UCSD-AML1 (cell line): ENCODE data around the gene MTFMT.
"Not testable (repeated sequence)": the region's sequence is repeated elsewhere in the genome, so short reads cannot be mapped to it uniquely, and the experiment has no call there.

Experiments
- DNase-seq: peaks from one replicate; lab custom pipeline; 2025; ENCODE audit not compliant: unreplicated experiment; lab: John Stamatoyannopoulos, UW

MTFMT gene

GRCh38 chr15:65028921-65029735 lies at the start of gene MTFMT:
TSS of gene MTFMT (minus strand) at chr15:65029639. CDS start at chr15:65029613, 26 bp downstream.
- DNase-seq: peak; percentile 89

- no peak for DNase-seq
These were observed 48.5 kb upstream of the MTFMT start for GRCh38 chr15:65077981-65078352.

- no peak for DNase-seq
These were observed 48.0 kb upstream of the MTFMT start for GRCh38 chr15:65077291-65077980.

- no peak for DNase-seq
These were observed 47.2 kb upstream of the MTFMT start, which contains the start of gene KBTBD13 for GRCh38 chr15:65076486-65077290. TSS of gene KBTBD13 (plus strand) at chr15:65076746. CDS start at chr15:65076816, 70 bp downstream.

- not testable (repeated sequence) for DNase-seq
These were observed 46.4 kb upstream of the MTFMT start for GRCh38 chr15:65075607-65076395.

- DNase-seq: not testable (repeated sequence)
These were observed 45.5 kb upstream of the MTFMT start for GRCh38 chr15:65074946-65075345.

- DNase-seq: no peak
These were observed 43.2 kb upstream of the MTFMT start for GRCh38 chr15:65072617-65073016.

- peak; percentile 37 for DNase-seq
These were observed 42.6 kb upstream of the MTFMT start for GRCh38 chr15:65072027-65072426.

- no peak for DNase-seq
These were observed 42.0 kb upstream of the MTFMT start for GRCh38 chr15:65071381-65071811.

- DNase-seq: no peak
These were observed 40.5 kb upstream of the MTFMT start for GRCh38 chr15:65069779-65070546.

- DNase-seq: no peak
These were observed 39.7 kb upstream of the MTFMT start for GRCh38 chr15:65069179-65069578.

- DNase-seq: no peak
These were observed 39.0 kb upstream of the MTFMT start for GRCh38 chr15:65068403-65068788.

GRCh38 chr15:65067645-65068402 lies 38.4 kb upstream of the MTFMT start, which contains the start of gene RASL12:
TSS of gene RASL12 (minus strand) at chr15:65067991. CDS start at chr15:65067835, 156 bp downstream.
- no peak for DNase-seq

- DNase-seq: no peak
These were observed 37.8 kb upstream of the MTFMT start for GRCh38 chr15:65067317-65067644.

GRCh38 chr15:65066635-65067316 lies 37.3 kb upstream of the MTFMT start:
- DNase-seq: no peak

GRCh38 chr15:65066001-65066634 lies 36.7 kb upstream of the MTFMT start:
- no peak for DNase-seq

GRCh38 chr15:65062726-65063125 lies 33.3 kb upstream of the MTFMT start:
- DNase-seq: no peak

GRCh38 chr15:65062061-65062460 lies 32.6 kb upstream of the MTFMT start:
- DNase-seq: no peak
